Astrocyte of the cerebellum (primary cell): Measurements from ENCODE around the gene ERCC6L.

ENCODE experiments used
- DNase-seq: peaks from one replicate; pipeline ENCODE4 v3.0.0-alpha.2; 2011; ENCODE audit warnings: low read depth
- H3K4me3 ChIP-seq: 2 replicates; pipeline ENCODE4 v1.5.1; 2011; ENCODE audit warnings: mild to moderate bottlenecking, low read depth, low read length, moderate library complexity
- in situ Hi-C: cut with HindIII; loops from 2 replicates; pipeline ENCODE4 v1.10.0; 2017; ENCODE audit warnings: low sequenced_read_pairs
- TF ChIP-seq, protein P1 (sequence below): IDR thresholded peaks from 2 replicates; pipeline ENCODE4 v1.5.1; 2012; ENCODE audit warnings: low read length, low read depth, moderate library complexity, mild to moderate bottlenecking; ENCODE audit errors: missing control alignments

The ERCC6L gene, protein sequence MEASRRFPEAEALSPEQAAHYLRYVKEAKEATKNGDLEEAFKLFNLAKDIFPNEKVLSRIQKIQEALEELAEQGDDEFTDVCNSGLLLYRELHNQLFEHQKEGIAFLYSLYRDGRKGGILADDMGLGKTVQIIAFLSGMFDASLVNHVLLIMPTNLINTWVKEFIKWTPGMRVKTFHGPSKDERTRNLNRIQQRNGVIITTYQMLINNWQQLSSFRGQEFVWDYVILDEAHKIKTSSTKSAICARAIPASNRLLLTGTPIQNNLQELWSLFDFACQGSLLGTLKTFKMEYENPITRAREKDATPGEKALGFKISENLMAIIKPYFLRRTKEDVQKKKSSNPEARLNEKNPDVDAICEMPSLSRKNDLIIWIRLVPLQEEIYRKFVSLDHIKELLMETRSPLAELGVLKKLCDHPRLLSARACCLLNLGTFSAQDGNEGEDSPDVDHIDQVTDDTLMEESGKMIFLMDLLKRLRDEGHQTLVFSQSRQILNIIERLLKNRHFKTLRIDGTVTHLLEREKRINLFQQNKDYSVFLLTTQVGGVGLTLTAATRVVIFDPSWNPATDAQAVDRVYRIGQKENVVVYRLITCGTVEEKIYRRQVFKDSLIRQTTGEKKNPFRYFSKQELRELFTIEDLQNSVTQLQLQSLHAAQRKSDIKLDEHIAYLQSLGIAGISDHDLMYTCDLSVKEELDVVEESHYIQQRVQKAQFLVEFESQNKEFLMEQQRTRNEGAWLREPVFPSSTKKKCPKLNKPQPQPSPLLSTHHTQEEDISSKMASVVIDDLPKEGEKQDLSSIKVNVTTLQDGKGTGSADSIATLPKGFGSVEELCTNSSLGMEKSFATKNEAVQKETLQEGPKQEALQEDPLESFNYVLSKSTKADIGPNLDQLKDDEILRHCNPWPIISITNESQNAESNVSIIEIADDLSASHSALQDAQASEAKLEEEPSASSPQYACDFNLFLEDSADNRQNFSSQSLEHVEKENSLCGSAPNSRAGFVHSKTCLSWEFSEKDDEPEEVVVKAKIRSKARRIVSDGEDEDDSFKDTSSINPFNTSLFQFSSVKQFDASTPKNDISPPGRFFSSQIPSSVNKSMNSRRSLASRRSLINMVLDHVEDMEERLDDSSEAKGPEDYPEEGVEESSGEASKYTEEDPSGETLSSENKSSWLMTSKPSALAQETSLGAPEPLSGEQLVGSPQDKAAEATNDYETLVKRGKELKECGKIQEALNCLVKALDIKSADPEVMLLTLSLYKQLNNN

DNA sequence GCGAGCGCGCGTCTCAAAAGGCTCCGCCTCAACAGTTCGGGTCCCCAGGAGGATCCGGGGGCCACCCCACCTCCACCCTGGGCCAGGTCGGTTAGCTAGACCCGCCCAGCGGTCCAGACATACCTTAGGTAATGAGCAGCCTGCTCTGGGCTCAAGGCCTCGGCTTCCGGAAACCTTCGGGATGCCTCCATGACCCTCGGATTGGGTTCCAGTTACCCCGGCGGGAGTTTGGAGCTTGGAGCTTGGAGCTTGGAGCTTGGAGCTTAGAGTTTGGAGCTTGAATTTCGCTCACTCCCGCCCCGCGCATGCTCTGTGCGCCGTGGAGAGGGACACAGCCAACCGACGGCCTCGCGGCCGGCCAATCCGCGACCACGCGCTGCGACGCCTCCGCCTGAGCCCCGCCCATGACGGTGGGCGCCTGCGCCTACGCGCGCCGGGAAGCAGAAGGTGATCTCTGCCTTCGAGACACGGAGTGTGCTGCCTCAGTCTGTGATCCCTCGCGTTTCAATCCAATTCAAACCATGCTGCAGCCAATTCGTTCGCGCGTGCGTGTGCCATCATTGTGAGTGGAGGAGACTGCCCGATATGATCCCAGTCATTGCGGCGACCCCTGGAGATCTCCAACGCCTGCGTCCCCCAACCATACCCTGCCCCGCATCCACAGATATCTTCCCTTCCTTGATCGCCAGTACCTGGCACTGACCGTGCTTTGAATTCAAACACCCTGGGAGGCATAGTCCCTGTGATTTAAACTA, at the start of gene ERCC6L:
Gene ERCC6L, minus strand, starts transcription at position 307 of the 755 bp plus-strand sequence. Its CDS starts 116 bp downstream, at position 191.
- TF ChIP-seq, protein P1, sequence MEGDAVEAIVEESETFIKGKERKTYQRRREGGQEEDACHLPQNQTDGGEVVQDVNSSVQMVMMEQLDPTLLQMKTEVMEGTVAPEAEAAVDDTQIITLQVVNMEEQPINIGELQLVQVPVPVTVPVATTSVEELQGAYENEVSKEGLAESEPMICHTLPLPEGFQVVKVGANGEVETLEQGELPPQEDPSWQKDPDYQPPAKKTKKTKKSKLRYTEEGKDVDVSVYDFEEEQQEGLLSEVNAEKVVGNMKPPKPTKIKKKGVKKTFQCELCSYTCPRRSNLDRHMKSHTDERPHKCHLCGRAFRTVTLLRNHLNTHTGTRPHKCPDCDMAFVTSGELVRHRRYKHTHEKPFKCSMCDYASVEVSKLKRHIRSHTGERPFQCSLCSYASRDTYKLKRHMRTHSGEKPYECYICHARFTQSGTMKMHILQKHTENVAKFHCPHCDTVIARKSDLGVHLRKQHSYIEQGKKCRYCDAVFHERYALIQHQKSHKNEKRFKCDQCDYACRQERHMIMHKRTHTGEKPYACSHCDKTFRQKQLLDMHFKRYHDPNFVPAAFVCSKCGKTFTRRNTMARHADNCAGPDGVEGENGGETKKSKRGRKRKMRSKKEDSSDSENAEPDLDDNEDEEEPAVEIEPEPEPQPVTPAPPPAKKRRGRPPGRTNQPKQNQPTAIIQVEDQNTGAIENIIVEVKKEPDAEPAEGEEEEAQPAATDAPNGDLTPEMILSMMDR, result no peak
- peak; percentile 67 for DNase-seq
- H3K4me3 ChIP-seq, result peak within 1 kb of the TSS; percentile 47
- in situ Hi-C loops, result no loop called here

- no peak overlapping the region for H3K4me3 ChIP-seq
- in situ Hi-C loops, result loop anchor here (5.0 kb wide), 1 partner anchor 50 kb away; no protein-coding TSS in a partner anchor
- TF ChIP-seq, protein P1, result no peak
- no peak for DNase-seq
Observed at GRCh38 chrX:72282302-72282701, 43.5 kb upstream of the ERCC6L start.

- in situ Hi-C loops, result loop anchor here (5.0 kb wide), 1 partner anchor 48 kb away; no protein-coding TSS in a partner anchor
- TF ChIP-seq, protein P1, result no peak
- no peak overlapping the region for H3K4me3 ChIP-seq
- DNase-seq, result no peak
Observed at GRCh38 chrX:72280321-72280845, 41.6 kb upstream of the ERCC6L start.

GRCh38 chrX:72276478-72276953, 37.7 kb upstream of the ERCC6L start:
- peak overlapping the region; percentile 61 for H3K4me3 ChIP-seq
- in situ Hi-C loops, result no loop called here

GRCh38 chrX:72274526-72274925, 35.7 kb upstream of the ERCC6L start:
- in situ Hi-C loops, result no loop called here
- H3K4me3 ChIP-seq, result peak overlapping the region; percentile 61
- TF ChIP-seq, protein P1, result no peak
- no peak for DNase-seq

More at GRCh38 chrX:72276478-72276953, 37.7 kb upstream of the ERCC6L start:
- no peak for DNase-seq
- TF ChIP-seq, protein P1, result no peak
